ENCODE measurements around the gene CCDC85A. TPM values are rescaled to one million over a fixed set of nuclear protein-coding genes. Genes with fewer than 3 reads are reported as not detected.

Gene CCDC85A
- total and polyA plus RNA-seq, 2 experiments from 2014 or later = 2.5 to 3.3 TPM

DNA sequence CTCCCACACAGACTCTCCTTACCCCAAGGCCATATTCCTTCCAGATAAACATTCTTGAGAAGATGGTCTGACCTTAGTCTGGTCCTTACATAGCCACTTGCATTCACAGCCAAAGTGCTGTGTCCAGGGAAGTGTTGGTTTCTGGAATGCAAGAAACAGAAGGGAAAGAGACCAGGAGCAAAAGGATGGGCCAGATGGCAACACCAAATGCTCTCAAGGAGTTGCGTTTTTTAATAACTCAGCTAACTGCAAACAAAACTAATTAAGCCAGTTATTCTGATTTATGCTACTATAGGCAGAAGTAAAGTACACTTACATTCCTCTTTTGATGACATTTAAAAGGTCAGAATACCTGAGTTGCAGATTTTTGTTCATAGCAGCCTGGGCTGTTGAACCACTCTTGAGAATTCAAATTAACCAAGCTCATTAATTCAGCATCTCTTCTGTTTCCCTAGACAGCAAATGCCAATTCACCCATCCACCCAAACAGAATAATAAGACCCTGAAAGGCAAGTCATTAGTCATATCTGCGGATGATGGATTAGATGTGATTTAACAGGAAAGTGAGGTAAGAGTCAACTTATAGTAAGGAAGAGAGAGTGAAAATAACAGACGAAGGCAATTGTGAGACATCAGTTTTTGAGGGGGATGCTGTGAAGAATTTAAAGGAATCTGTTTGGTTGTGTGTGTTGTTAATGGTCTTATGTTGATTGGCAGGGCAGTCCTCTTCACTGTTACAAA is 18.8 kb downstream of the CCDC85A start:
- Histone ChIP-seq H3K9me3 (ENCODE audit: low read depth) (no peaks in the 10 kb centered on the region), H3K79me2 (no peaks in the 10 kb centered on the region), H3K4me3 (no peak overlapping the region), H3K4me2 (no peak overlapping the region), H3K4me1 (ENCODE audit: insufficient read depth) (no peaks in the 10 kb centered on the region), H3K36me3 (replicated peaks; ENCODE audit: insufficient read depth, low read depth) (no peaks in the 10 kb centered on the region), H2AFZ (no peak overlapping the region), H3K9me2 (replicated peaks; ENCODE audit: insufficient read depth) (no peaks in the 10 kb centered on the region), H3K27ac (no peak overlapping the region), H3K27me3 (no peaks in the 10 kb centered on the region), H4K20me1 (ENCODE audit: insufficient read depth, poor library complexity, severe bottlenecking) (no peaks in the 10 kb centered on the region)
- TF ChIP-seq EZH2phosphoT487 (IDR thresholded peaks at IDR 0.05; ENCODE audit: low read depth, severe bottlenecking, unreplicated experiment) = no peak
- no peak for DNase-seq (ENCODE audit: low spot score)
- 86% methylated on average over 3 of the region's 3 CpGs for WGBS (ENCODE audit: low lambda C conversion rate, missing lambda C conversion rate)

DNA sequence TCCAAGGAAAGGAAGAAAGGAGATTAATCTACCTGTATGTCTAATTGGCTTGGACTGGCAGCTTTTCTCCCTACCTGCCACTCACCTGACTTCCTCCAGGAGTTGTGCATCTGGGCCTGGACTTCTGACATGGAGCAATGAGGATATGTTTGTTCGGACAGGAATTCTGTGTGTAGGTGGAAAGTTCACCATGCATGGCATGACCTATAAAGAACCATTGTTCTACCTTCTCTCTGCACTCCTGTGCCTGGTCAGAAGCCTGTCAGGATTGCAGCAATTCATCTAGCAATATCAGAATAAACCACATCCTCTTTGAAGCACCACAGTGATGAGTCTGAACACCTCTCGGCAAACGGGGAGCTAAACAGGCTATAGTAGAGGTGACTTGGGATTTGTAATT is 20.8 kb downstream of the CCDC85A start:
- H3K4me3 ChIP-seq = no peak overlapping the region
- no peaks in the 10 kb centered on the region for H3K9me2 ChIP-seq (replicated peaks; ENCODE audit: insufficient read depth)
- H4K20me1 ChIP-seq (ENCODE audit: insufficient read depth, poor library complexity, severe bottlenecking) = no peaks in the 10 kb centered on the region
- no peaks in the 10 kb centered on the region for H3K9me3 ChIP-seq (ENCODE audit: low read depth)
- no peaks in the 10 kb centered on the region for H3K36me3 ChIP-seq (replicated peaks; ENCODE audit: insufficient read depth, low read depth)
- no peak overlapping the region for H2AFZ ChIP-seq
- no peak for DNase-seq (ENCODE audit: low spot score)
- WGBS (ENCODE audit: low lambda C conversion rate, missing lambda C conversion rate) = 82% methylated on average over 3 of the region's 3 CpGs
- H3K27me3 ChIP-seq = no peaks in the 10 kb centered on the region
- no peaks in the 10 kb centered on the region for H3K4me1 ChIP-seq (ENCODE audit: insufficient read depth)
- no peaks in the 10 kb centered on the region for H3K79me2 ChIP-seq
- TF ChIP-seq EZH2phosphoT487 (IDR thresholded peaks at IDR 0.05; ENCODE audit: low read depth, severe bottlenecking, unreplicated experiment) = no peak
- TF ChIP-seq, protein P1, sequence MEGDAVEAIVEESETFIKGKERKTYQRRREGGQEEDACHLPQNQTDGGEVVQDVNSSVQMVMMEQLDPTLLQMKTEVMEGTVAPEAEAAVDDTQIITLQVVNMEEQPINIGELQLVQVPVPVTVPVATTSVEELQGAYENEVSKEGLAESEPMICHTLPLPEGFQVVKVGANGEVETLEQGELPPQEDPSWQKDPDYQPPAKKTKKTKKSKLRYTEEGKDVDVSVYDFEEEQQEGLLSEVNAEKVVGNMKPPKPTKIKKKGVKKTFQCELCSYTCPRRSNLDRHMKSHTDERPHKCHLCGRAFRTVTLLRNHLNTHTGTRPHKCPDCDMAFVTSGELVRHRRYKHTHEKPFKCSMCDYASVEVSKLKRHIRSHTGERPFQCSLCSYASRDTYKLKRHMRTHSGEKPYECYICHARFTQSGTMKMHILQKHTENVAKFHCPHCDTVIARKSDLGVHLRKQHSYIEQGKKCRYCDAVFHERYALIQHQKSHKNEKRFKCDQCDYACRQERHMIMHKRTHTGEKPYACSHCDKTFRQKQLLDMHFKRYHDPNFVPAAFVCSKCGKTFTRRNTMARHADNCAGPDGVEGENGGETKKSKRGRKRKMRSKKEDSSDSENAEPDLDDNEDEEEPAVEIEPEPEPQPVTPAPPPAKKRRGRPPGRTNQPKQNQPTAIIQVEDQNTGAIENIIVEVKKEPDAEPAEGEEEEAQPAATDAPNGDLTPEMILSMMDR (IDR thresholded peaks at IDR 0.05; ENCODE audit: poor library complexity) = no peak
- no peak for TF ChIP-seq EZH2 (IDR thresholded peaks at IDR 0.05; ENCODE audit: borderline replicate concordance)
- no peak overlapping the region for H3K27ac ChIP-seq
- H3K4me2 ChIP-seq = no peak overlapping the region

- H3K79me2 ChIP-seq = no peaks in the 10 kb centered on the region
- 38% methylated on average over 1 of the region's 1 CpG for WGBS (ENCODE audit: low lambda C conversion rate, missing lambda C conversion rate)
- H4K20me1 ChIP-seq (ENCODE audit: insufficient read depth, poor library complexity, severe bottlenecking) = no peaks in the 10 kb centered on the region
- H2AFZ ChIP-seq = no peak overlapping the region
- DNase-seq (ENCODE audit: low spot score) = no peak
- H3K27ac ChIP-seq = no peak overlapping the region
- TF ChIP-seq EZH2phosphoT487 (IDR thresholded peaks at IDR 0.05; ENCODE audit: low read depth, severe bottlenecking, unreplicated experiment) = no peak
- TF ChIP-seq EZH2 (IDR thresholded peaks at IDR 0.05; ENCODE audit: borderline replicate concordance) = no peak
- TF ChIP-seq, protein P1 (IDR thresholded peaks at IDR 0.05; ENCODE audit: poor library complexity) = no peak
- no peaks in the 10 kb centered on the region for H3K4me1 ChIP-seq (ENCODE audit: insufficient read depth)
- H3K36me3 ChIP-seq (replicated peaks; ENCODE audit: insufficient read depth, low read depth) = no peaks in the 10 kb centered on the region
- no peak overlapping the region for H3K4me3 ChIP-seq
- no peaks in the 10 kb centered on the region for H3K9me2 ChIP-seq (replicated peaks; ENCODE audit: insufficient read depth)
- no peaks in the 10 kb centered on the region for H3K27me3 ChIP-seq
- H3K4me2 ChIP-seq = no peak overlapping the region
- H3K9me3 ChIP-seq (ENCODE audit: low read depth) = no peaks in the 10 kb centered on the region
Observed at GRCh38 chr2:56206250-56206649, 22.5 kb downstream of the CCDC85A start.

GRCh38 chr2:56207760-56208159 is 24.0 kb downstream of the CCDC85A start:
- no peaks in the 10 kb centered on the region for H4K20me1 ChIP-seq (ENCODE audit: insufficient read depth, poor library complexity, severe bottlenecking)
- H3K4me2 ChIP-seq = no peak overlapping the region
- no peaks in the 10 kb centered on the region for H3K9me3 ChIP-seq (ENCODE audit: low read depth)
- no peaks in the 10 kb centered on the region for H3K9me2 ChIP-seq (replicated peaks; ENCODE audit: insufficient read depth)
- TF ChIP-seq EZH2 (IDR thresholded peaks at IDR 0.05; ENCODE audit: borderline replicate concordance) (no peak), EZH2phosphoT487 (IDR thresholded peaks at IDR 0.05; ENCODE audit: low read depth, severe bottlenecking, unreplicated experiment) (no peak)
- TF ChIP-seq, protein P1 (IDR thresholded peaks at IDR 0.05; ENCODE audit: poor library complexity) = no peak
- no peak overlapping the region for H3K4me3 ChIP-seq
- no peaks in the 10 kb centered on the region for H3K79me2 ChIP-seq
- DNase-seq (ENCODE audit: low spot score) = no peak
- WGBS (ENCODE audit: low lambda C conversion rate, missing lambda C conversion rate) = 76% methylated on average over 1 of the region's 1 CpG
- no peaks in the 10 kb centered on the region for H3K27me3 ChIP-seq
- no peak overlapping the region for H2AFZ ChIP-seq
- H3K36me3 ChIP-seq (replicated peaks; ENCODE audit: insufficient read depth, low read depth) = no peaks in the 10 kb centered on the region
- no peak overlapping the region for H3K27ac ChIP-seq
- H3K4me1 ChIP-seq (ENCODE audit: insufficient read depth) = no peaks in the 10 kb centered on the region
